ENCODE results near the gene PCBP3.

The PCBP3 gene

DNA sequence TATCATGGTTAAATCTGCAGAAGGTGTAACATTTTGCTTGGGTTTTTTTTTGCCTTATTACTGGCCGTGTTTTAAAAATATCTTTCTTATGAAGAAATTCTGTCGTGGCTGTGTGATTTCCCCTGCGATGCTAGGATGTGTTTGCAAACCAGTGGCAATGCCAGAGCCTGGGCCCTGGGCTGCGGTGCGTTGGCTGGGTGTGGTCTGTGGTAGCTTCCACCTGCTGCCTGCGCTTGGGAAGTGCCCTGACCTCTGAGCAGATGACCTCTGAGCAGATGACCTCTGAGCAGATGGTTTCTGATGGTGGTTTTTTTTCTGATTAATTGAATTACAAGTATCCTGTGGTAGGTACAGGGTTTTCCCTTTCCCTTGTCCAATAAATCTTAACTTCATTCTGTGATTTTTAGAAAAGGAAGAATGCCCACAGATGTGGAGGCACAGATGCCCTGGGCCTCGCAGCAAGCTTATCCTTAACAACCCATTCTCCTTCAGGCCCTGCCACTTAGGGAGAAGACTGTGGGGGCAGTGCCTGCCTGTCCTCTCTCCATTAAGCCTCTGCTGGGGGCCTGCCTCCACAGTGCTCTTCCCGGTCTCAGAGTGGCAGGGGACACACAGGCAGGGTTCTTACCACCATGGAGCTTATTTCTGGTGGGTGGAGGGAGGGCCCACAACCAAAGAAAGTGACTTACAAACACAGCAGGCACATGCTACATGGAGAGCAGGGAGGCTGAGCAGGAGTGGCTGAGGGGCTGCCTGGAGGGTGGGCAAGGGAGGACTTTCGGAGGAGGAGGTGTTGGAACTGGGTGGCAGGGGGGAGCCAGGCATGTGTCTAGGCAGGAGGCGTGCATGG, 81.7 kb downstream of the PCBP3 start:
- TF ChIP-seq, protein P1, sequence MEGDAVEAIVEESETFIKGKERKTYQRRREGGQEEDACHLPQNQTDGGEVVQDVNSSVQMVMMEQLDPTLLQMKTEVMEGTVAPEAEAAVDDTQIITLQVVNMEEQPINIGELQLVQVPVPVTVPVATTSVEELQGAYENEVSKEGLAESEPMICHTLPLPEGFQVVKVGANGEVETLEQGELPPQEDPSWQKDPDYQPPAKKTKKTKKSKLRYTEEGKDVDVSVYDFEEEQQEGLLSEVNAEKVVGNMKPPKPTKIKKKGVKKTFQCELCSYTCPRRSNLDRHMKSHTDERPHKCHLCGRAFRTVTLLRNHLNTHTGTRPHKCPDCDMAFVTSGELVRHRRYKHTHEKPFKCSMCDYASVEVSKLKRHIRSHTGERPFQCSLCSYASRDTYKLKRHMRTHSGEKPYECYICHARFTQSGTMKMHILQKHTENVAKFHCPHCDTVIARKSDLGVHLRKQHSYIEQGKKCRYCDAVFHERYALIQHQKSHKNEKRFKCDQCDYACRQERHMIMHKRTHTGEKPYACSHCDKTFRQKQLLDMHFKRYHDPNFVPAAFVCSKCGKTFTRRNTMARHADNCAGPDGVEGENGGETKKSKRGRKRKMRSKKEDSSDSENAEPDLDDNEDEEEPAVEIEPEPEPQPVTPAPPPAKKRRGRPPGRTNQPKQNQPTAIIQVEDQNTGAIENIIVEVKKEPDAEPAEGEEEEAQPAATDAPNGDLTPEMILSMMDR (IDR thresholded peaks at IDR 0.05): no peak
- DNase-seq (ENCODE audit: low spot score): no peak
- Histone ChIP-seq H3K4me3 (no peak overlapping the region), H3K27ac (no peak overlapping the region)

DNA sequence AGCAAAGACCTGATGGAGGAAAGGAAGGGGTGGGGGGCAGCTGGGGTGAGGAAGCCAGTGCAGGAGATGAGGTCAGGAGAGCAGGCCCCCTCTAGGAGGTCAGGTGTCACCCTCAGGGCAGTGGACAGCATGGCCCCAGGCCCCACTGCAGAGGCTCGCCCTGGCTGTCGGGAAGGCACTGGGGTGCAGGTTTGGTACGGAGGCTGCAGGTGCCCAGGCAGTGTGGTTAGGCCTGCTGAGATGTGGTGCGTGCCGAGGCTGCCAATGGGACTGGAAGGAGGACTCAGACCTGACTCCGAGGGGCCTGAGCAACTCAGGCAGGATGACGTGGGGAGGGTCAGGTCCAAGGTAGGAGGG, 82.3 kb downstream of the PCBP3 start:
- Histone ChIP-seq H3K27ac (no peak overlapping the region), H3K4me3 (no peak overlapping the region)
- DNase-seq (ENCODE audit: low spot score): no peak
- TF ChIP-seq, protein P1 (IDR thresholded peaks at IDR 0.05): no peak

DNA sequence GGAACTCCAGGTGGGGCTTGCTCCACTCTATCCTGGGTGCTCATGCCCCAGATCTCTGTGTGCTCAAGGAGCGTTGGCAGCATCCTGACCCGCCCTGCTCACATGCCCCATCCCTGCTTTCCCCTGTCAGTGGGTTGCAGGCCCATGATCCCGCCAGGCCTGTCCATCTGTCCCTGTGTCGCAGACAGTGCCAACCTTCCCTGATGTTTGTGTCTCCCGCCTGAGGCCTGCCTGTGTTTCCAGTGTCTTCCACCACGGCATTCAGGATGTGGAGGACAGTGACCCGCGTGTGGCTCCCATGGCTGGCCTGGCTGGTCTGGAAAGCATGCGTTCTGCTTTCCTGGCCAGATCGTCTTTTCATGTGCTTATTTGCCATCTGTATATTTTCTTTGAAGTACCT, 82.9 kb downstream of the PCBP3 start:
- DNase-seq (ENCODE audit: low spot score): no peak
- Histone ChIP-seq H3K4me3 (no peak overlapping the region), H3K27ac (no peak overlapping the region)
- TF ChIP-seq, protein P1 (IDR thresholded peaks at IDR 0.05): no peak

DNA sequence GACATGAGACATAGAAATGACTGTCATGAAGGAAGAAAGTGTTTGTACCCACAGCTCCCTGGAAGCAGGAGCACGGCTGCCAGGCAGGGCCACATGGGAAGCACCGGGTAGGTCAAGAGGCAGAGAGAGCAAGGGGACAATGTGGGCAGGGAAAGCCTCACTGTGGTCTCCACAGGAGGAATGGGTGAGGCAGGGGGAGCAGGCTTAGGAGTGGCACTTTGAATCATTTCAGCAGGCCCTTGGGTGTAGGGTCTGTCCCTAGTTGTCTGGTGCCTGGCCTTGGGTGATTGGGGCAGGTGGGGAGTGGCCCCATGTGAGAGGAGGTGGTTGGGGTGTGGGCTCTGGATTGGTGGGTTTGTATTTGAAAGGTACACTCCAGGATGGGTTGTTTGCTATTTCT, 83.9 kb downstream of the PCBP3 start:
- TF ChIP-seq, protein P1 (IDR thresholded peaks at IDR 0.05): no peak
- no peak overlapping the region for H3K4me3 ChIP-seq
- no peak overlapping the region for H3K27ac ChIP-seq
- no peak for DNase-seq (ENCODE audit: low spot score)

DNA sequence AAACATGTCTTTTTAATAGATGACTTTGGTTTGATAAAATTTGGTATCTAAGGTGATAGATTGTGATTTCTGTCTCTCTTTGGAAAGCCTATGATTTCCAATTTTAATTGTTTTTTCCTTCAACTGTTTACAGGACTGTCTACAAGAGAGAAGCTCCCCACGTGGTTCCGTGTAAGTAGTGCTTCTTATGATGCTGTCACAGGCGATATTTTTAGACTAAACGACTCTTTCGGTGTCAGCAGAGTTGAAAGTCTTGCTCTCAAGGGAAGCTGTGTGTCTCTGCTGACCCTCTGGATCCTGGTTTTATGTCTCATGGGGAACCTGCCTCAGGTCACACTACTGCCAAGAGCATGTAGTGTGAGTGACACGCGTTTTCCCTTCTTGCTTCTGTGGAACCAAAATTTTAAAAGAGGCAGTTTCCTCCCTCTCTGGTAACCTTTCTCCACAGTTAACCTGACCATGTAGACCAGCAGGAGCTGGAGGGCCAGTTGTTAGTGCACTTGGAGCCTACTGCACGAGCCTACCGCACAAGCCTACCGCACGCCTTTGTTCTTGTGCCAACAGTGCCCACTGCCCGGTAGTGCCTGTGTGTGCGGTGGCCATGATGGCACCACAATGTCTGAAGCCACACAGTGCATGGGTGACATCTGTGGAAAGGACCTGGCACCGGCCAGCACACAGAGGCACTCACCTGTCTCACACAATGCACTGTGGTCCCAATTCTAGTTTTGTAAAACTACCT, 91.9 kb downstream of the PCBP3 start:
- TF ChIP-seq, protein P1 (IDR thresholded peaks at IDR 0.05): no peak
- no peak for DNase-seq (ENCODE audit: low spot score)
- H3K4me3 ChIP-seq: no peak overlapping the region

DNA sequence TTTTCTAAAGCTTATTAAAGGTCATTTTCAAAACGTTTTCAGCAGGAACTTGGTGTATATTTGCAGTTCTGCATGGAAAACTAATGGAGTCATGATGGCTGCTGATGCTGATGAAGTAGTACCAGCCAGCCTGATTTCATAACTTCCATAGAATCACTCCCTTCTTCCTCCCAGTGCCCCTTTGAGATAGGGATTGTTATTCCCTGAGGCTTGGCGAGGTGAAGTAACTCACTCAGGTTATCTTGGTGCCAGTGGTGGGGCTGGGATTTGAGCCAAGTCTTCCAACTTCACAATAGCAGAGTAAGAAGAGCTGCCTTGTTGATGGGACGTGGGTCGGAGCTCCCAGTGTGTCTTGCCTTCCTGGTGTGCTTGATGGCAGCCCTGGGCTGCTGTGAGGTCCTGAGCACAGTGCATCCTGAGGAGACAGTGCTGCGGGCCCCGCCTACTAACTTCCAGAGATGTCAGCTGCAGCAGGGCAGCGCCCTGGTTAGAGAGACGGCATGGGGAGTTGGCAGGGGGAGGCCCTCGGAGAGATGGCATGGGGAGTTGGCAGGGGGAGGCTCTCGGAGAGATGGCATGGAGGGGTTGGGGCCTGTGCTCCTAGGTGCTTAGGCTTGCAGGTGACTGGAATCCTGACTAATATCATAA, 92.6 kb downstream of the PCBP3 start:
- H3K4me3 ChIP-seq: no peak overlapping the region
- DNase-seq (ENCODE audit: low spot score): no peak
- TF ChIP-seq, protein P1 (IDR thresholded peaks at IDR 0.05): no peak
- H3K27ac ChIP-seq: no peak overlapping the region

More for the DNA sequence above, 91.9 kb downstream of the PCBP3 start:
- H3K27ac ChIP-seq: no peak overlapping the region
